AG20443 (cell line): ENCODE measurements around the gene CD1C.
"Not testable (repeated sequence)": the region's sequence is repeated elsewhere in the genome, so short reads cannot be mapped to it uniquely, and the experiment has no call there.

Experiments used
- DNase-seq: peaks from one replicate; pipeline ENCODE4 v3.0.0; 2012; ENCODE audit warnings: low spot score, mixed read lengths

The CD1C gene

GRCh38 chr1:158329300-158329699, 39.6 kb downstream of the CD1C start:
- DNase-seq, result no peak

DNA sequence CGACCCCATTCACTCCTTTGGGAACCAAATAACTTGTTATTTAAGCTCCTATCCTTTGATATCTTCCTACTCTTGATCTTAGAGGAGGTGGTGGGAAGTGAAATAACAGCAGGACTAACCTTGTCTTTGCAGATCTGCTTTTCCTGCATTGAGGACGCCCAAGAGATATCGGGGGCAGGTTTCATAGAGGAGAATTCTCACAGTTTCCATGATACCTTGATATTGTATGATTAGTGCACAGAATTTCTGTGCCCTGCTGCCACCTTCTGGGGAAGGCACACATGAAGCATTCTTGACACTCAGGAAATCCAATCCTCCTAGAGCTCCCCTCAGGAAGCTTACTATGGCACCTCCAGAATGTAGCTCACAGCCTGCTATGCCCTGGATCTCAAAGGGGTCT, 40.0 kb downstream of the CD1C start:
- DNase-seq, result no peak

GRCh38 chr1:158330391-158331105, 40.8 kb downstream of the CD1C start:
- DNase-seq, result no peak

- no peak for DNase-seq
Measured at GRCh38 chr1:158331106-158331425, 41.3 kb downstream of the CD1C start.

DNA sequence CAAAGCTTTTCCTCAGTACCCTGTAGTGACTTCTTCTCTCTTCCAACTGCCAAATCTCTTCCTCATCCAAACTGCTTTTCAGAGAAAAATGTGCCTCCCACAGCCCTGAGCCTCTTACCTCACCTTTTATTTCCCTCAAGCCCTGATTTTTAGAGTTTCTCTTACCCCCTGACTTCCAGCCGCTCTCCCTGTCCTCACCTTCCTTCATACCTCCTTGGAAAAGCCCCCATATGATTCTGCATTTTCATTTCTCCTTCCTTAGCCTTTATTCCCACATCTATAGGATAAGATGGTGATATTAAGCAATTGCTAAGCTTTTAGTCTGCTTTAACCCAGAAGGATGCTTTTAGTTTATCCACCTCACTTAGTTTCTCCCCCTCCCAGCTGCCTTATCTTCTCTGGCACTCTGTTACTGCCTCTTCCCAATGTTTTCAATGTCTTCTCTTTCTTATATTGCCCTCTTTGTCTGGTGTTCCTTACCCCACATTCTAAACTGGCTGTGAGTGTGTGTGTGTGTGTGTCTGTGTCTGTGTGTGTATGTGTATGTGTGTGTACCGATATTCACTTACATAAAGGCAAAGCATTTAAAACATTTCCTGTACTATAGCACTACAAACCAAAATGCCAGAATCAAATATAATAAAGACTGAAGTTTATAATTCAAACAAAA, 41.9 kb downstream of the CD1C start, which contains the start of gene CD1B:
Gene CD1B, minus strand, starts transcription at position 51 of the 670 bp plus-strand sequence. CDS start 108 bp downstream, outside the sequence.
- DNase-seq, result no peak

DNA sequence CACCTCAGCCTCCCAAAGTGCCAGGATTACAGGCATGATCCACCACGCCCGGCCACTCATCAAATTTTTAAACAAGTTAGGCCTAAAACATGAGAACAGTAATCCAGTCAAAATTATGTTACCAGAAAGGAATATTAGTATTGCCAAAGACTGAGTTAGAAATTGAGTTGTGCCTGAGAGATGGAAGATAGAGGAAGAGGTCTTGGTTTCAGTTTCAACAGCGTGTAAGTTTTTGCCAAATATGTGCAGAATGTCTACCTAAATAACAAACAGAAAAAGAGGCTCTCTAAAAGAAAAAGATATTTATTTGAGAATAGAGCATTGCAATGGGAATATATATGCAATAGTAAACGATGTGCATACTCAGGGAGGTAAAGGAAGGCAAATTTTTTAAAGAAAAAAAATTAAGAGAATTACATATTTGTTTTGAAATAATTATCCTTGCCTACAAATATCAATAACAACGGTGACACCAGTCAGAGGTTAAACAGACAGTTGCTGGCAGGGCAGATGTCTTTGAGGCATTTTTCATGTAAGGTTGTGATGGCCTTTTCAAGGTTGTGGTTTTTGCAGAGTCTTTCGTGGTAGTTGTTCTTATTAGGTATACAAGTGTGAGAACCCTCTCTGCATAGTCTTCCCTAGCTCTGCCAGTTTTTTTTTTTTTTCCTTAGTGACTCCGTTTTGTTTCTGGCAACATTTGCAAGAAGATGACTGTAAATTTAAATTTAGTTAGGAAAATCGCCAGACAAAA, 43.9 kb downstream of the CD1C start:
- DNase-seq, result no peak

DNA sequence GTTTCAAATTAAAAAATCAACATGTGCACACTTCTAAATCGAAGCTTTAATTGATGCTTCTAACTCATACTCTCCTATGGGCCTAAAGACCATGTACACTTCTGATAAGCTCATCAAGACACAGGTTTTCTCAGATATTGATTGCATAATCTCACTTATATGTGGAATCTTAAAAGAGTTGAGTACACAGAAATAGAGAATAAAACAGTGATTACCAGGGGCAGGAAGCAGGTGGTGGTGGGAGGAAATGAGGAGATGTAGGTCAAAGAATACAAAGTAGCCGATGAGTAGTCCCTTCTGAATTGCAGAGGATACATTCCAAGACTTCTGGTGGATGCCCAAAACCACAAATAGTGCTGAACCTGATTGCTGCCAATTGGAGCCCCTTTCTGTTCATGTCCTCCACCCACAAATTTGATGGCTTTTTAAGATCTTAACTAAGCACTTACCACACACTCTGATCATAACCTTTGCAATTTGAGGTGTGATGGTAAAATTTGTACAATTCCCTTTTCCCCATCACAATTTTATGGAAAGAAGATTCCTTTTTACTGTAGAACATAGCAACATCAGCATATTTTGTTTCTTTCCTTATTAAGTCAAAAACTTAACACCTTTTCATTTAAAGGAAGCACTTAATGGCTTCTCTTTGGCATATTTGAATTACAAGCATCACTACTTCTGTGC, 44.9 kb downstream of the CD1C start:
- no peak for DNase-seq

GRCh38 chr1:158335213-158335532, 45.5 kb downstream of the CD1C start:
- no peak for DNase-seq

- not testable (repeated sequence) for DNase-seq
Measured at GRCh38 chr1:158336413-158336812, 46.7 kb downstream of the CD1C start.
